PFSK-1 (cell line): ENCODE results near the gene NOL6.

Experiments used
- FOXP2 ChIP-seq: optimal IDR thresholded peaks from 2 replicates; pipeline ENCODE3; 2011; ENCODE audit warnings: borderline replicate concordance, control low read depth, inconsistent platforms; ENCODE audit not compliant: insufficient read depth; ENCODE audit errors: extremely low read length, extremely low read depth
- POLR2AphosphoS5 ChIP-seq: IDR thresholded peaks from 2 replicates; pipeline ENCODE4 v1.6.1; 2012; ENCODE audit warnings: low read depth, mild to moderate bottlenecking, control low read depth, low read length, moderate library complexity
- SIN3A ChIP-seq: IDR thresholded peaks from 2 replicates; pipeline ENCODE4 v1.6.1; 2012; ENCODE audit warnings: mild to moderate bottlenecking, low read length, moderate library complexity, borderline replicate concordance; ENCODE audit not compliant: insufficient read depth
- TAF1 ChIP-seq: IDR thresholded peaks from 2 replicates; pipeline ENCODE4 v1.6.1; 2012; ENCODE audit warnings: low read length, control low read depth, borderline replicate concordance; ENCODE audit not compliant: insufficient read depth
- TF ChIP-seq, protein P1 (sequence below), 2 experiments: IDR thresholded peaks; 2 replicates each; pipeline versions ENCODE4 v1.6.1 to v1.8.0; 2011 to 2012; ENCODE audit warnings: low read depth in 2 of 2, low read length in 2 of 2, control low read depth in 1 of 2, inconsistent platforms in 1 of 2, mild to moderate bottlenecking in 1 of 2, moderate library complexity in 1 of 2; ENCODE audit not compliant: insufficient read depth in 1 of 2

NOL6 gene

DNA sequence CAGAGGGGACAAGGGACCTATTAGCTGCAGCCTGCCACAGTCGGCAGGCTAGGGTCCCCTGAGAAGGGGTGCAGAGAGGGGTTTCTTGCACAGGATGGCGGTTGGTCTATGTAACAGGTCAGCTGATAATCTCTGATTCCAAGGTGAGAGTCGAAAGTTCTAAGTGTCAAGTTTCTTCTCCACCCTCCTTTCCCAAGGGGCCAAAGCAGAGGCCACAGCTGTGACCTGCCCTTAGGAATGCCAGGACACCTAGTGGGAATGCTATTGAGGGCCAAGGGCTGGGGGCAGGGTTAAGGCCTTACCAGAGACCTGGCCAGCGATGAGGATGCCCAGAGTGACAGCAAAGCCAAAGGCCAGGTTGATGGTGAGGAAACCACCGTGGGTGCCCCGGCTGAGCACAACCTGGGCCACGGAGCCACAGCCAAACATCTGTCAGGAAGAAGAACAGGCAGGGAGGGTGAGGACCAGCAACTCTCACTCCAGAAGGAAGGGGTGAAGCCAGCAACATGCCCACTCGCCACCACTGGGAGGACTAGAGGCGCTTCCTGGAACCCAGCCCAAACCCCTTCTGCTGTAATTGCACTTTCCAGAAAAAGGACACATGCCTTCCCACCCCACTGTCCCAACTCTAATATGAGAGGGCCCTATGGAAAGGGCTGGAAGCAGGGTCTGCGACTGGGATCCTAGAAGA lies 30.1 kb downstream of the NOL6 start:
- TF ChIP-seq SIN3A = no peak

- TF ChIP-seq TAF1 = no peak
- TF ChIP-seq FOXP2 = no peak
- TF ChIP-seq, protein P1, sequence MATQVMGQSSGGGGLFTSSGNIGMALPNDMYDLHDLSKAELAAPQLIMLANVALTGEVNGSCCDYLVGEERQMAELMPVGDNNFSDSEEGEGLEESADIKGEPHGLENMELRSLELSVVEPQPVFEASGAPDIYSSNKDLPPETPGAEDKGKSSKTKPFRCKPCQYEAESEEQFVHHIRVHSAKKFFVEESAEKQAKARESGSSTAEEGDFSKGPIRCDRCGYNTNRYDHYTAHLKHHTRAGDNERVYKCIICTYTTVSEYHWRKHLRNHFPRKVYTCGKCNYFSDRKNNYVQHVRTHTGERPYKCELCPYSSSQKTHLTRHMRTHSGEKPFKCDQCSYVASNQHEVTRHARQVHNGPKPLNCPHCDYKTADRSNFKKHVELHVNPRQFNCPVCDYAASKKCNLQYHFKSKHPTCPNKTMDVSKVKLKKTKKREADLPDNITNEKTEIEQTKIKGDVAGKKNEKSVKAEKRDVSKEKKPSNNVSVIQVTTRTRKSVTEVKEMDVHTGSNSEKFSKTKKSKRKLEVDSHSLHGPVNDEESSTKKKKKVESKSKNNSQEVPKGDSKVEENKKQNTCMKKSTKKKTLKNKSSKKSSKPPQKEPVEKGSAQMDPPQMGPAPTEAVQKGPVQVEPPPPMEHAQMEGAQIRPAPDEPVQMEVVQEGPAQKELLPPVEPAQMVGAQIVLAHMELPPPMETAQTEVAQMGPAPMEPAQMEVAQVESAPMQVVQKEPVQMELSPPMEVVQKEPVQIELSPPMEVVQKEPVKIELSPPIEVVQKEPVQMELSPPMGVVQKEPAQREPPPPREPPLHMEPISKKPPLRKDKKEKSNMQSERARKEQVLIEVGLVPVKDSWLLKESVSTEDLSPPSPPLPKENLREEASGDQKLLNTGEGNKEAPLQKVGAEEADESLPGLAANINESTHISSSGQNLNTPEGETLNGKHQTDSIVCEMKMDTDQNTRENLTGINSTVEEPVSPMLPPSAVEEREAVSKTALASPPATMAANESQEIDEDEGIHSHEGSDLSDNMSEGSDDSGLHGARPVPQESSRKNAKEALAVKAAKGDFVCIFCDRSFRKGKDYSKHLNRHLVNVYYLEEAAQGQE (IDR thresholded peaks at IDR 0.05; ENCODE audit: insufficient read depth in 1 of 2, low read depth in 2 of 2, low read length in 2 of 2) = no peak
- TF ChIP-seq POLR2AphosphoS5 = no peak
- TF ChIP-seq SIN3A = no peak
Measured at GRCh38 chr9:33443047-33443446, 30.7 kb downstream of the NOL6 start.

DNA sequence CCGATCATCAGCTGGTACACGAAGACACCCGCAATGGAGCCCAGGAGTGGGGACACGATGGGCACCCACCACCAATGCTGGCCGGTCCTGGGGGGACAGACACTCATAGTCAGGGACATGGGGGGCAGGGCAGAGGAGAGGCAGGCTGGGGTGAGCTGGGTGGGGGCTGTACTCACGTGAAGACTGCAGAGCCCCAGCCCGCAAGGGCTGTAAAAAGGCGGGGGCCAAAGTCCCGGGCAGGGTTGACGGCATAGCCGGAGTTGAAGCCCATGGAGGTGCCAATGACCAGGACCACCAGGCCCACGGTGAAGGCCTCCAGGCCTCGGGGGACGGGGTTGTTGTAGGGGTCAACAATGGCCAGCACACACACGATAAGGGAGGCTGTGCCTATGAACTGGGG lies 31.6 kb downstream of the NOL6 start:
- no peak for TF ChIP-seq FOXP2
- no peak for TF ChIP-seq TAF1
- no peak for TF ChIP-seq POLR2AphosphoS5
- no peak for TF ChIP-seq SIN3A
- TF ChIP-seq, protein P1 (IDR thresholded peaks at IDR 0.05; ENCODE audit: insufficient read depth in 1 of 2, low read depth in 2 of 2, low read length in 2 of 2) = no peak

- TF ChIP-seq SIN3A = no peak
- TF ChIP-seq TAF1 = no peak
- no peak for TF ChIP-seq FOXP2
- TF ChIP-seq, protein P1 (IDR thresholded peaks at IDR 0.05; ENCODE audit: insufficient read depth in 1 of 2, low read depth in 2 of 2, low read length in 2 of 2) = no peak
- TF ChIP-seq POLR2AphosphoS5 = no peak
Measured at GRCh38 chr9:33440609-33441008, 33.1 kb downstream of the NOL6 start.

DNA sequence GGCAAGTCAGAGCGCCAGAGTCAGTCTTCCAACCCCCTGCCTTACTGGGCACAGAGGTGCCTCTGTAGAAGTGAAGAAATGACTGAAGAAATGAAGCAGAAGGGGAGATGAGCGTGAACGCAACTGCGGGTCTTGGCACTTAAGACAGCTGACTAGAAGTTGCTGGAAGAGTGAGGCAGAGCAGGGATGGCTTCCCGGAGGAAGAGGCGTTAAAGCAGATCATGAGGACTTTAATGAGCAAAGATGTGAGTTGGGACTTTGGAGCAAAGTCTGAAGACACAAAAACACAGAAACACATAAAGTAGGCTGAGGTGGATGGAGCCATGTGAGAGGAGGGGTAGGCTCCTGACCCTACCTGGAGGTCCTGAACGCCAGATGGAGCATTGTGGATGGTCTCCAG lies 33.5 kb downstream of the NOL6 start:
- TF ChIP-seq FOXP2 = no peak
- TF ChIP-seq POLR2AphosphoS5 = no peak
- TF ChIP-seq TAF1 = no peak
- TF ChIP-seq SIN3A = no peak
- TF ChIP-seq, protein P1 (IDR thresholded peaks at IDR 0.05; ENCODE audit: insufficient read depth in 1 of 2, low read depth in 2 of 2, low read length in 2 of 2) = no peak
